Thymus (tissue), 11 donors: ENCODE data around the gene CELSR1. TPM values are rescaled to one million over a fixed set of nuclear protein-coding genes. Genes with fewer than 3 reads are reported as not detected.

ENCODE experiments used
- DNase-seq, 9 donors: peaks; one replicate each; pipeline ENCODE4 v3.0.0-alpha.2; 2013; ENCODE audit warnings: low spot score in 9 of 9, low read depth in 6 of 9, missing footprints in 1 of 9
- H3K27ac ChIP-seq, 2 donors: one replicate each; pipeline ENCODE4 v1.5.1; 2013; ENCODE audit warnings: control low read depth in 1 of 2, low read depth in 1 of 2, low read length in 1 of 2, mild to moderate bottlenecking in 1 of 2, moderate library complexity in 1 of 2
- H3K27me3 ChIP-seq, 2 donors: one replicate each; pipeline ENCODE4 v1.5.1; 2013; ENCODE audit warnings: low read length in 1 of 2; ENCODE audit not compliant: control insufficient read depth in 2 of 2, insufficient read depth in 1 of 2
- H3K36me3 ChIP-seq, 2 donors: one replicate each; pipeline ENCODE4 v1.5.1; 2013; ENCODE audit warnings: low read length in 1 of 2, mild to moderate bottlenecking in 1 of 2, moderate library complexity in 1 of 2; ENCODE audit not compliant: control insufficient read depth in 2 of 2, insufficient read depth in 2 of 2
- H3K4me1 ChIP-seq, 2 donors: one replicate each; pipeline ENCODE4 v1.5.1; 2013; ENCODE audit warnings: low read length in 2 of 2; ENCODE audit not compliant: control insufficient read depth in 2 of 2, insufficient read depth in 2 of 2
- H3K4me3 ChIP-seq, 2 donors: one replicate each; pipeline ENCODE4 v1.5.1; 2013; ENCODE audit warnings: low read length in 2 of 2, control low read depth in 1 of 2, mild to moderate bottlenecking in 1 of 2
- H3K9me3 ChIP-seq, 2 donors: one replicate each; pipeline ENCODE4 v1.5.1; 2013; ENCODE audit warnings: low read length in 1 of 2, mild to moderate bottlenecking in 1 of 2; ENCODE audit not compliant: control insufficient read depth in 2 of 2, insufficient read depth in 1 of 2
- WGBS: extraction: QIAGEN DNeasy Blood & Tissue Kit; methylation state at CpG from one replicate; pipeline ENCODE4 v1.1.7; 2013; 5-methylcytosine and 5-hydroxymethylcytosine counted together
- polyA plus RNA-seq: library from polyadenylated mRNA; stranded (reverse); fragments of 200-250 nt; gene quantifications from one replicate; pipeline ENCODE4 v1.2.3, GENCODE V29; 2013
- total RNA-seq: library from RNA; stranded (reverse); fragments of 120-200 nt; gene quantifications from one replicate; pipeline ENCODE4 v1.2.4, GENCODE V29; 2013
- donor health status: healthy.

Gene CELSR1
- total and polyA plus RNA-seq, 2 donors: 3.7 to 9.4 TPM

DNA sequence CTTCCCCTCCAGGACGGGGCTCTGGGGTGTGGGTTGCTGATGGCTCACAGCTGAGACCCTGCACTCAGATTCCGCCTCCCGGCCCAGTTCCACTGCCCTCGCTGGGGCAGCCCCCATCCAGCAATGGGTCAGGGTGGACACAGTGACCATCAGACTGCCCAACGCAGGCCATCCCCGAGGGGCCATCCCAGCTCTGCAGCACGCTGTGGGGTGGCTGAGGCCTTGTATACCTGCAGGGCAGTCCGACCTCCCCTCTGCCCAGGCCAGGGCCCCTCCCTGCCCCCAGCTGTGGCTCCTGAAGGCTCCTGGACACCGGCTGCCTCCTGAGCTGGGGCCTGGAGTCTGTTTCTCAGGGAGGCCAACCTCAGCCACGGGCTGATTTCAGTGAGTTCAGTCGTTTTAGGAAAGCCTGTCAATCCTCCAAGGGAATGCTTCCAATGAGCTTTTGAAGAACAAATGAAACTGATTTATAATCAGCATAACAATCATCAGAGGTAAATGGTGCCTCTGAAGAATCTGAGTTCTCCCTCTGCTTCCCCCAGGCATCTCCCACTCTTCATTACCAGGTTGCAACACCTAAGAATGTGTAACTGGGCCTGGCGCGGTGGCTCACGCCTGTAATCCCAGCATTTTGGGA is 95.1 kb downstream of the CELSR1 start:
- 96% methylated on average over 14 of the region's 14 CpGs for WGBS
- Histone ChIP-seq H3K9me3 (no peaks in the 10 kb centered on the region), H3K36me3 (no peaks in the 10 kb centered on the region), H3K27me3 (peaks cover 0 to 5% of the 10 kb centered on the region in 2 donors), H3K4me3 (no peak overlapping the region), H3K27ac (no peak overlapping the region), H3K4me1 (peaks cover 0 to 18% of the 10 kb centered on the region in 2 donors)
- no peak for DNase-seq

- Histone ChIP-seq H3K9me3 (no peaks in the 10 kb centered on the region), H3K27ac (no peak overlapping the region), H3K27me3 (no peaks in the 10 kb centered on the region), H3K4me1 (peaks cover 0 to 28% of the 10 kb centered on the region in 2 donors), H3K4me3 (no peak overlapping the region), H3K36me3 (no peaks in the 10 kb centered on the region)
- WGBS: 96% methylated on average over 24 of the region's 24 CpGs
- no peak for DNase-seq
Measured at GRCh38 chr22:46439576-46440465, 97.6 kb downstream of the CELSR1 start.

GRCh38 chr22:46439111-46439510 is 98.3 kb downstream of the CELSR1 start:
- DNase-seq: no peak
- H3K4me3 ChIP-seq: no peak overlapping the region
- H3K4me1 ChIP-seq: peaks cover 0 to 28% of the 10 kb centered on the region in 2 donors
- WGBS: 97% methylated on average over 25 of the region's 25 CpGs
- H3K9me3 ChIP-seq: peaks cover 0 to 2% of the 10 kb centered on the region in 2 donors
- no peak overlapping the region for H3K27ac ChIP-seq
- no peaks in the 10 kb centered on the region for H3K27me3 ChIP-seq
- no peaks in the 10 kb centered on the region for H3K36me3 ChIP-seq

DNA sequence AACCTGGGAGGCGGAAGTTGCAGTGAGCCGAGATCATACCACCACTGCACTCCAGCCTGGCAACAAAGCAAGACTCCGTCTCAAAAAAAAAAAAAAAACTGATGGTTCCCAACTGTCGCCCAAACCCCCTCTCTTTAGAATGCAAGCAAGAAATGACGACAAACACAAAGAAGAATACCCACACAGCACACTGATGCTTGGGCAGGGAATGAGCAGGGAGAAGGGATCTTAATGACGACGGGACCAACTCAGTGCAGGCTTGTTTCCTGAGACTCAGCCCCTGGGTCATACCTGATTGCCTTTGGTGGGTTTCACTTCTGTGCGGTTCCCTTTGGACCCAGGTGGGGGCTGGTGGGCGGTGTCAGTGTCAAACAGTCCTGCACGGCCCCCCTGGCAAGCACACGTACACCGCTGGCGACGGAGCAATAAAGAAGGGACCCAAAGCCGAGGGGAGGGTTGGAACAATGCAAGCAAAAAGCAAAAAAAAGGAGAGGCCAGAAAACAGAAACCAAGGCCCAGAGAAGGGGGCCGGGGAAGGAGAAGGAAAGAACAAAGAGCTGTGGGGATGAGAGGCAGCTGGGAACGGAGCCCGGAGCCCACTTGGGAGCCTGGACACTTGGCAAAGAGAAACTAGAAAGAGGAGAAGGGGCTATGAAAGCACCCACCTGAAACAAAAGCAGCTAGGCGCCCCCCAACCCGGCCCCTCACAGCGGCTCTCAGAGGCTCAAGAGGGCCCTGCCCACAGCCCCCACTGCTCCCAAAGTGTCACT is 99.6 kb downstream of the CELSR1 start:
- no peak for DNase-seq
- WGBS: 93% methylated on average over 21 of the region's 21 CpGs

DNA sequence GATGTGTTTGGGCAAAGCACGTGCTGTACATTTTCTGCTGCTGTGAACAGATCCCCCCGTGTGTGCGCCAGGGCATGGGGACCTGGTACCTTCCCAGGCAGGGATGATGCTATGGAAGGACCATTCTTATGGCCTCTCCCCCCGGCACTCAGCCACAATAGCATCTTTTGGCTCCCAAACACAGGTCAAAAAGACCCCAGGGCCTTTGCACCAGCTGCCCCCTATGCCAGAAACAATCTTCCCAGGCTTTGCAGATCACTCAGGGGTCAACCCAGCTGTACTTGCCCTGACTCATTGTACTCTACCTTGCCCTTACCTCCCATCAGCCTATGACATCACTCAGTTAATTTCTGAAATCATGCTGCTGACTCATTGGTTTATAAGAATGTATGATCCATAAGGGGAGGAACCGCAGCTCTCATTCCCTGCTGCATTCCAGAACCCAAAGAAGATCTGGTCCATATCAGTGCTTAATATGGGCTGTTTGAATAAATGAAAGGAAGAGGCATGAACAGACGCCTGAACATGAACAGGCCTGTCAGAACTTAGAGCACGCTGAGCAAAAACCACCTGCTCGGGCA is 100.7 kb downstream of the CELSR1 start:
- peaks cover 0 to 4% of the 10 kb centered on the region in 2 donors for H3K9me3 ChIP-seq
- WGBS: 92% methylated on average over 8 of the region's 8 CpGs
- H3K4me3 ChIP-seq: no peak overlapping the region
- H3K27ac ChIP-seq: peak overlapping the region; percentile 49 to 64
- peaks cover 4 to 40% of the 10 kb centered on the region in 2 donors for H3K4me1 ChIP-seq
- H3K36me3 ChIP-seq: no peaks in the 10 kb centered on the region
- no peaks in the 10 kb centered on the region for H3K27me3 ChIP-seq
- DNase-seq: peak in 1 of 9 donors; percentile 27

More for the DNA sequence above, 99.6 kb downstream of the CELSR1 start:
- Histone ChIP-seq H3K27me3 (no peaks in the 10 kb centered on the region), H3K9me3 (peaks cover 0 to 4% of the 10 kb centered on the region in 2 donors), H3K27ac (peak overlapping the region; percentile 25 to 73), H3K4me3 (no peak overlapping the region), H3K36me3 (no peaks in the 10 kb centered on the region), H3K4me1 (peaks cover 0 to 29% of the 10 kb centered on the region in 2 donors)

- Histone ChIP-seq H3K27ac (peak overlapping the region in 1 of 2 donors; percentile 2), H3K4me1 (peaks cover 4 to 56% of the 10 kb centered on the region in 2 donors)
- 93% methylated on average over 16 of the region's 16 CpGs for WGBS
Measured at GRCh38 chr22:46433318-46433717, 104.1 kb downstream of the CELSR1 start.

DNA sequence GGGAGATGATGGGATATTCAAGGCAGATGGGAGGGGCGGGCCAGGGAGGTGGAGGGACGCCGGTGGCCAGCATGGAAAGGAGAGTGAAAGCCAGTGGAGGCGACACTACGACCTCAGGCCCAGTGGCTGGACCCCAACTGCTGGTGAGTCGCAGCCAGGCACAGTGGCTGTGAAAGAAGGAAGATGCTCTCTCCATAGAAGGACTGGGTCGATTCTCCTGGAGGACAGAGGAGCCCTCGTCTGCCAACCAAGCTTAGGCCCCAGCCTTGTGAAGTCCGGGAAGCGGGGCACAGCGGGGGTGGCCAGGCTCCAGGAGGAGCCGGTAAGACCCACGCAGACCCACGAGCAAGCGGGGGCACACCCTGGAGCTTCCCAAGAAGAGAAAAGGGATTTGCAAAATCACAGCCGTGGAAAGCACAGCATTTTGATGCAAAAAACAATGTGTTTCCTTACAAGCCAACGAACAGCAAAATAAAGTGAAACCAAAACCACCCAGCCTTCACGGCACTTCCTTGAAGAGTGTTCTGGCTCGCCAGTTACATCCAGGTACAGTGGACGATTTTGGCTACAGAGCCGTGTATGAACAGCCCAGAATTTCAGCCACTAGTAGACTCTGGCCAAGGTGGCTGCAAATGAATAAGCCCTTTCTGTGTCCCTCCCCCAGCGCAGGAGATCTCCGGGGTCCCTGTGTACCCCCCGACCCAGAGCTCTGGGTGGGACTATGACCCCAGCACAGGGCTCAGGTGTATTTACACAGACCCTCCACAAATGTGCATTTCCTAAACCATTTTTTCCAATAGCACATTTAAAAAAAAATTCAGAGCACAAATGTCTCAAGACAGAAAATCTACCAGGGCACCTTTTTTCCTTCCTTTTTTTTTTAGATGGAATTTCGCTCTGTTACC is 105.0 kb downstream of the CELSR1 start:
- peaks cover 0 to 4% of the 10 kb centered on the region in 2 donors for H3K9me3 ChIP-seq
- H3K4me1 ChIP-seq: peaks cover 4 to 48% of the 10 kb centered on the region in 2 donors
- H3K27ac ChIP-seq: peak overlapping the region; percentile 55 to 82
- peak in 8 of 9 donors; percentile 33 to 84 (median 54) for DNase-seq
- H3K4me3 ChIP-seq: peak overlapping the region; percentile 39 to 49
- no peaks in the 10 kb centered on the region for H3K36me3 ChIP-seq
- WGBS: 65% methylated on average over 25 of the region's 25 CpGs
- no peaks in the 10 kb centered on the region for H3K27me3 ChIP-seq

More at GRCh38 chr22:46433318-46433717, 104.1 kb downstream of the CELSR1 start:
- H3K4me3 ChIP-seq: no peak overlapping the region
- peaks cover 0 to 4% of the 10 kb centered on the region in 2 donors for H3K9me3 ChIP-seq
- no peaks in the 10 kb centered on the region for H3K27me3 ChIP-seq
- peak in 3 of 9 donors; percentile 16 to 30 (median 22) for DNase-seq
- H3K36me3 ChIP-seq: no peaks in the 10 kb centered on the region
